ENCODE results near the gene PHF19. TPM values are rescaled to one million over a fixed set of nuclear protein-coding genes. Genes with fewer than 3 reads are reported as not detected.

The PHF19 gene
- total and polyA plus RNA-seq, 10 of the 15 experiments (the other 5 are each of a cell fraction or from before 2014, with no cell fraction given): 26.0 to 133 (median 87.7) TPM

GRCh38 chr9:120902569-120903535 is 25.9 kb upstream of the PHF19 start:
- H3K4me2 ChIP-seq (ENCODE audit: control insufficient read depth, insufficient read depth): no peak overlapping the region
- no peak overlapping the region for H2AFZ ChIP-seq (ENCODE audit: control insufficient read depth, low read depth, low read length)
- TF ChIP-seq YBX1 (IDR thresholded peaks at IDR 0.05) (no peak), ETV6 (conservative IDR thresholded peaks at IDR 0.05 in 1 of 2, IDR thresholded peaks at IDR 0.05 in 1 of 2; ENCODE audit: borderline replicate concordance in 1 of 2, low read depth in 1 of 2) (no peak), ZNF217 (IDR thresholded peaks at IDR 0.05) (no peak), CBX5 (IDR thresholded peaks at IDR 0.05; ENCODE audit: low read depth) (no peak), RAD51 (IDR thresholded peaks at IDR 0.05) (no peak), RFX5 (IDR thresholded peaks at IDR 0.05; ENCODE audit: low read depth, low read length) (no peak), SUPT20H (IDR thresholded peaks at IDR 0.05; ENCODE audit: borderline replicate concordance, control insufficient read depth, low read depth, low read length) (no peak), HDAC6 (IDR thresholded peaks at IDR 0.05; ENCODE audit: unreplicated experiment) (no peak), ATF3 (IDR thresholded peaks at IDR 0.05; ENCODE audit: borderline replicate concordance, extremely low read depth, low read depth, low read length) (no peak), ASH2L (IDR thresholded peaks at IDR 0.05; ENCODE audit: borderline replicate concordance, low read depth) (no peak), IRF3 (IDR thresholded peaks at IDR 0.05) (no peak), CBX3 (IDR thresholded peaks at IDR 0.05; ENCODE audit: borderline replicate concordance, low read depth) (no peak), NFIC (IDR thresholded peaks at IDR 0.05; ENCODE audit: low read depth, low read length) (no peak), DPF2 (IDR thresholded peaks at IDR 0.05) (no peak), NRF1 (conservative IDR thresholded peaks at IDR 0.05; ENCODE audit: low read depth, low read length) (no peak), SMC3 (IDR thresholded peaks at IDR 0.05; ENCODE audit: borderline replicate concordance, low read length) (no peak), NFYA (IDR thresholded peaks at IDR 0.05; ENCODE audit: borderline replicate concordance, low read depth, low read length) (no peak), SRF (IDR thresholded peaks at IDR 0.05; ENCODE audit: low read depth in 2 of 2, low read length in 2 of 2) (no peak), EGR1 (IDR thresholded peaks at IDR 0.05; ENCODE audit: borderline replicate concordance in 1 of 2, low read depth in 2 of 2, low read length in 2 of 2) (no peak)
- TF ChIP-seq, protein P1, sequence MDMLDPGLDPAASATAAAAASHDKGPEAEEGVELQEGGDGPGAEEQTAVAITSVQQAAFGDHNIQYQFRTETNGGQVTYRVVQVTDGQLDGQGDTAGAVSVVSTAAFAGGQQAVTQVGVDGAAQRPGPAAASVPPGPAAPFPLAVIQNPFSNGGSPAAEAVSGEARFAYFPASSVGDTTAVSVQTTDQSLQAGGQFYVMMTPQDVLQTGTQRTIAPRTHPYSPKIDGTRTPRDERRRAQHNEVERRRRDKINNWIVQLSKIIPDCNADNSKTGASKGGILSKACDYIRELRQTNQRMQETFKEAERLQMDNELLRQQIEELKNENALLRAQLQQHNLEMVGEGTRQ (IDR thresholded peaks at IDR 0.05; ENCODE audit: borderline replicate concordance, low read depth, low read length): no peak

More at GRCh38 chr9:120902569-120903535, 25.9 kb upstream of the PHF19 start:
- Histone ChIP-seq H3K4me1 (ENCODE audit: control insufficient read depth, insufficient read depth, low read length) (peaks cover 35% of the 10 kb centered on the region), H3K36me3 (ENCODE audit: control insufficient read depth in 2 of 2, insufficient read depth in 2 of 2, low read length in 1 of 2) (peaks cover 23 to 36% of the 10 kb centered on the region in 2 experiments), H3K27me3 (replicated peaks in 1 of 2; ENCODE audit: control insufficient read depth in 2 of 2, insufficient read depth in 2 of 2, low read length in 1 of 2) (no peaks in the 10 kb centered on the region), H3K9me3 (replicated peaks; ENCODE audit: control insufficient read depth, insufficient read depth, low read length) (no peaks in the 10 kb centered on the region), H4K20me1 (ENCODE audit: control insufficient read depth, insufficient read depth) (no peaks in the 10 kb centered on the region), H3K27ac (ENCODE audit: control insufficient read depth, insufficient read depth) (no peak overlapping the region), H3K79me2 (ENCODE audit: control insufficient read depth, insufficient read depth, low read length) (no peaks in the 10 kb centered on the region), H3K9ac (ENCODE audit: control insufficient read depth, insufficient read depth, low read length) (no peak overlapping the region), H3K4me3 (no peak overlapping the region)
- ChIA-PET POLR2A (interaction anchor here (0.5 to 2.3 kb wide), 11 partner anchors 10 to 33 kb away, joined by 3 to 9 read pairs (median 4); no protein-coding TSS in a partner anchor), RAD21 (ENCODE audit: unreplicated experiment) (interaction anchor here (0.9 to 2.8 kb wide), 9 partner anchors 14 to 34 kb away, joined by 3 to 9 read pairs (median 4); no protein-coding TSS in a partner anchor), CTCF (interaction anchor here (1.0 to 1.6 kb wide), 5 partner anchors 10 to 34 kb away, joined by 3 to 4 read pairs (median 4); no protein-coding TSS in a partner anchor), SMC1A (ENCODE audit: uncharacterized antibody, unreplicated experiment) (interaction anchor here (0.6 to 23.6 kb wide), 6 partner anchors 10 to 328 kb away, joined by 3 to 522 read pairs (median 4); partner anchors contain the start of gene TRAF1)
- BruUV-seq (replicated peaks): no TSS peak
- 66% methylated on average over 14 of the region's 14 CpGs for WGBS (ENCODE audit: insufficient coverage, insufficient replicate concordance, low lambda C conversion rate, missing lambda C conversion rate)
- DNase-seq (ENCODE audit: low read depth, low spot score) (no peak), ATAC-seq (no peak), FAIRE-seq (no peak)
- in situ Hi-C loops (cut with MboI) (no loop called here), intact Hi-C loops (cut with micrococcal nuclease; ENCODE audit: unreplicated experiment) (no loop called here)

All from GM12878 (cell line).